ENCODE results near the gene NUDT8. TPM values are rescaled to one million over a fixed set of nuclear protein-coding genes. Genes with fewer than 3 reads are reported as not detected.

The NUDT8 gene
- total and polyA plus RNA-seq, 9 of the 15 experiments (the other 6 are each of a cell fraction or from before 2014, with no cell fraction given) = 0.23 to 27.8 (median 5.0) TPM

GRCh38 chr11:67584205-67584880, 45.4 kb downstream of the NUDT8 start (continued):
- TF ChIP-seq MGA (IDR thresholded peaks at IDR 0.05) = peak; percentile 77
- TF ChIP-seq MYNN (IDR thresholded peaks at IDR 0.05) = 0 out of 2 replicates have a peak, but pooled peaks have one; percentile 23
- no peak for TF ChIP-seq MYNN (CRISPR knock-in tag; IDR thresholded peaks at IDR 0.05)
- TF ChIP-seq CHD1 (IDR thresholded peaks at IDR 0.05; ENCODE audit: low read length) = peak; percentile 81
- TF ChIP-seq ELF1 (tag; IDR thresholded peaks at IDR 0.05) = 0 out of 2 replicates have a peak, but pooled peaks have one; percentile 15
- 0 out of 2 replicates have a peak, but pooled peaks have one; percentile 12 for TF ChIP-seq GATAD2A (IDR thresholded peaks at IDR 0.05)
- TF ChIP-seq TOE1 (IDR thresholded peaks at IDR 0.05; ENCODE audit: borderline replicate concordance) = 0 out of 2 replicates have a peak, but pooled peaks have one; percentile 10
- no peak for TF ChIP-seq TOE1 (CRISPR knock-in tag; IDR thresholded peaks at IDR 0.05; ENCODE audit: borderline replicate concordance, low read depth)
- TF ChIP-seq UBTF (IDR thresholded peaks at IDR 0.05; ENCODE audit: borderline replicate concordance in 1 of 2, low read depth in 2 of 2, low read length in 2 of 2) = peak in 1 of 2 experiments; percentile 73; a peak in 2 of 4 replicates
- TF ChIP-seq PRMT5 (CRISPR knock-in tag; IDR thresholded peaks at IDR 0.05) = no peak
- TF ChIP-seq MCM5 (IDR thresholded peaks at IDR 0.05; ENCODE audit: low read depth) = no peak
- TF ChIP-seq MYC (IDR thresholded peaks at IDR 0.05; ENCODE audit: low read depth, low read length) = peak; percentile 39; the same call in 1 of the 2 replicates
- no peak for TF ChIP-seq MYC (CRISPR knock-in tag; IDR thresholded peaks at IDR 0.05; ENCODE audit: borderline replicate concordance, low read depth)
- TF ChIP-seq MCM7 (IDR thresholded peaks at IDR 0.05) = no peak

Measured in K562 (cell line).